Neural progenitor cell (in vitro differentiated cells): Measurements from ENCODE around the gene CYTH1. TPM values are rescaled to one million over a fixed set of nuclear protein-coding genes. Genes with fewer than 3 reads are reported as not detected.
A peak's percentile ranks its signal among the peaks of the same experiment; 100 is the strongest.

Source experiments
- DNase-seq: peaks from one replicate; pipeline ENCODE4 v3.0.0-alpha.2; 2016; ENCODE audit warnings: low spot score
- H2AFZ ChIP-seq: fragments of 200-600 bp; sonication (generic); replicated peaks from 2 replicates; pipeline ENCODE4 v1.6.1; 2016; ENCODE audit warnings: antibody characterized with exemption
- H3F3A ChIP-seq: fragments of 200-600 bp; sonication (generic); 2 replicates; pipeline ENCODE4 v1.6.1; 2016; ENCODE audit warnings: antibody characterized with exemption, low read depth
- H3K27ac ChIP-seq: fragments of 200-600 bp; sonication (generic); 2 replicates; pipeline ENCODE4 v1.5.1; 2016; ENCODE audit warnings: mild to moderate bottlenecking
- H3K27me3 ChIP-seq: fragments of 200-600 bp; sonication (generic); 2 replicates; pipeline ENCODE4 v1.6.1; 2016; ENCODE audit warnings: mild to moderate bottlenecking, moderate library complexity
- H3K36me3 ChIP-seq: fragments of 200-600 bp; sonication (generic); 2 replicates; pipeline ENCODE4 v1.5.1; 2016
- H3K4me1 ChIP-seq: fragments of 200-600 bp; sonication (generic); 2 replicates; pipeline ENCODE4 v1.6.1; 2016; ENCODE audit warnings: mixed run types
- H3K4me2 ChIP-seq: fragments of 200-600 bp; sonication (generic); 2 replicates; pipeline ENCODE4 v1.6.1; 2016
- H3K4me3 ChIP-seq: fragments of 200-600 bp; sonication (generic); 2 replicates; pipeline ENCODE4 v1.5.1; 2016
- H3K79me2 ChIP-seq: fragments of 200-600 bp; sonication (generic); 2 replicates; pipeline ENCODE4 v1.6.1; 2016; ENCODE audit warnings: low read depth
- H3K9ac ChIP-seq: fragments of 200-600 bp; sonication (generic); 2 replicates; pipeline ENCODE4 v1.6.1; 2016
- H3K9me3 ChIP-seq: fragments of 200-600 bp; sonication (generic); 2 replicates; pipeline ENCODE4 v1.5.1; 2016; ENCODE audit warnings: low read depth
- H4K20me1 ChIP-seq: fragments of 200-600 bp; sonication (generic); 2 replicates; pipeline ENCODE4 v1.6.1; 2016; ENCODE audit warnings: low read depth
- H3K27ac Mint-ChIP-seq: 3 replicates; pipeline ENCODE4 v1.8.0; 2021; ENCODE audit warnings: mixed read lengths
- H3K27me3 Mint-ChIP-seq: 2 replicates; pipeline ENCODE4 v1.8.0; 2022; ENCODE audit warnings: low read depth, mild to moderate bottlenecking, inconsistent platforms, moderate library complexity, mixed read lengths; ENCODE audit not compliant: insufficient read depth
- H3K36me3 Mint-ChIP-seq: 3 replicates; pipeline ENCODE4 v1.8.0; 2021; ENCODE audit warnings: mixed read lengths
- H3K4me1 Mint-ChIP-seq: 3 replicates; pipeline ENCODE4 v1.8.0; 2021; ENCODE audit warnings: mixed read lengths
- H3K4me3 Mint-ChIP-seq: 3 replicates; pipeline ENCODE4 v1.8.0; 2021; ENCODE audit warnings: mild to moderate bottlenecking, moderate library complexity, mixed read lengths
- H3K9me3 Mint-ChIP-seq: 3 replicates; pipeline ENCODE4 v1.8.0; 2020; ENCODE audit warnings: mixed read lengths
- EZH2 ChIP-seq: fragments of 200-600 bp; sonication (generic); IDR thresholded peaks from 2 replicates; pipeline ENCODE4 v1.6.1; 2017; ENCODE audit warnings: antibody characterized with exemption, mild to moderate bottlenecking, moderate library complexity
- EZH2phosphoT487 ChIP-seq: fragments of 200-600 bp; sonication (generic); IDR thresholded peaks from 2 replicates; pipeline ENCODE4 v1.6.1; 2017; ENCODE audit warnings: antibody characterized with exemption
- total RNA-seq: library from RNA; depleted of rRNA; stranded (reverse); fragments of >200 nt; gene quantifications from 2 replicates; pipeline ENCODE4 v1.2.3, GENCODE V29; 2015; ENCODE audit warnings: low replicate concordance
- TF ChIP-seq, protein P1 (sequence below): fragments of 200-600 bp; sonication (generic); IDR thresholded peaks from 2 replicates; pipeline ENCODE4 v1.5.1; 2017; ENCODE audit warnings: antibody characterized with exemption, mild to moderate bottlenecking

The CYTH1 gene
- total RNA-seq, 1 donor from 2014 or later, result 14.8 TPM

DNA sequence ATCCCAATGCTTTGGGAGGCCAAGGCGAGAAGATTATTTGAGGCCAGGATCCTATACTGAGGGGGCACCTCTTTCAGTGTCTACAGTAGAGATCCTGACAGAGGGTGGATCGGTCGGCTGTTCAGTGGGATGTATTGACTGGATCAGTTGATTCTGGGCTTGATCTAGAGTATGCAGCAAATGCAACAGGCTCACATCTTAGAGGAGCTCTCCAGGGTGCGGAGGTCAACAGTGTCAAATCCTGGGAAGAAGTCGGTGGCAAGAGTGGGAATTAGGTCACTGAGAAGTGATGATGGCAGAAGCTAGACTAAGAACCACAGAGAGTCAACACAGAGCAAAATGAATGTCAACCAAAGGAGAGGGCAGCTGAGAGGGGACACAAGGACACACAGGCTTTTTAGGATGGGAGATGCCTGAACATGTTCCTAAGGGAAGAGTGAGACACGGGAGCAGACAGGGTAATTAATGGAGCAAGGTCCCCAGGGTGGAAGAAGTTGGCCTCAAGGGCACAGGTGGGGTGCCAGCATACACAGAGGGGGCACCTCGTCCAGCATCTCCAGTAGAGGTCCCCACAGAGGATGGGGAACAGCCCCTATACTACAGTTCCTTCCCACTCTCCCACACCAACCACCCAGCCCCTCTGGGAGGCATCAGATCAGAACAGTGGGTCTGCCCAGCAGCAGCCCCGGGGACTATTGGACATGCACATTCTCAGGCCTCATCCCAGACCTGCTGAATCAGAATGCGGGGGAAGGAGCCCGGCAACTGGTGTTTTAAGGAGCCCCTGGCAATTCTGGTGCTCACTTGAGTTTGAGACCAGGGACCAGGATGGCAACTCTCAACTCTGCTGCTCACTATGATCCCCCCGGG, 10.0 kb upstream of the CYTH1 start:
- H3K4me3 Mint-ChIP-seq, result no peak overlapping the region
- no peaks in the 10 kb centered on the region for H3K27me3 ChIP-seq
- H3K27ac ChIP-seq, result no peak overlapping the region
- TF ChIP-seq EZH2phosphoT487, result no peak
- TF ChIP-seq EZH2, result no peak
- TF ChIP-seq, protein P1, sequence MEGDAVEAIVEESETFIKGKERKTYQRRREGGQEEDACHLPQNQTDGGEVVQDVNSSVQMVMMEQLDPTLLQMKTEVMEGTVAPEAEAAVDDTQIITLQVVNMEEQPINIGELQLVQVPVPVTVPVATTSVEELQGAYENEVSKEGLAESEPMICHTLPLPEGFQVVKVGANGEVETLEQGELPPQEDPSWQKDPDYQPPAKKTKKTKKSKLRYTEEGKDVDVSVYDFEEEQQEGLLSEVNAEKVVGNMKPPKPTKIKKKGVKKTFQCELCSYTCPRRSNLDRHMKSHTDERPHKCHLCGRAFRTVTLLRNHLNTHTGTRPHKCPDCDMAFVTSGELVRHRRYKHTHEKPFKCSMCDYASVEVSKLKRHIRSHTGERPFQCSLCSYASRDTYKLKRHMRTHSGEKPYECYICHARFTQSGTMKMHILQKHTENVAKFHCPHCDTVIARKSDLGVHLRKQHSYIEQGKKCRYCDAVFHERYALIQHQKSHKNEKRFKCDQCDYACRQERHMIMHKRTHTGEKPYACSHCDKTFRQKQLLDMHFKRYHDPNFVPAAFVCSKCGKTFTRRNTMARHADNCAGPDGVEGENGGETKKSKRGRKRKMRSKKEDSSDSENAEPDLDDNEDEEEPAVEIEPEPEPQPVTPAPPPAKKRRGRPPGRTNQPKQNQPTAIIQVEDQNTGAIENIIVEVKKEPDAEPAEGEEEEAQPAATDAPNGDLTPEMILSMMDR, result no peak
- no peaks in the 10 kb centered on the region for H3K79me2 ChIP-seq
- no peak overlapping the region for H2AFZ ChIP-seq
- peak overlapping the region; percentile 6 for H3K27ac Mint-ChIP-seq
- no peak overlapping the region for H3K9ac ChIP-seq
- H3K4me2 ChIP-seq, result no peak overlapping the region
- no peaks in the 10 kb centered on the region for H3K9me3 ChIP-seq
- H3K4me3 ChIP-seq, result no peak overlapping the region
- no peaks in the 10 kb centered on the region for H4K20me1 ChIP-seq
- peaks cover 6% of the 10 kb centered on the region for H3K27me3 Mint-ChIP-seq
- H3K36me3 ChIP-seq, result no peaks in the 10 kb centered on the region
- H3F3A ChIP-seq, result no peaks in the 10 kb centered on the region
- peaks cover 7% of the 10 kb centered on the region for H3K4me1 ChIP-seq
- H3K4me1 Mint-ChIP-seq, result peaks cover 15% of the 10 kb centered on the region
- H3K9me3 Mint-ChIP-seq, result no peaks in the 10 kb centered on the region
- H3K36me3 Mint-ChIP-seq, result peaks cover 11% of the 10 kb centered on the region
- no peak for DNase-seq

DNA sequence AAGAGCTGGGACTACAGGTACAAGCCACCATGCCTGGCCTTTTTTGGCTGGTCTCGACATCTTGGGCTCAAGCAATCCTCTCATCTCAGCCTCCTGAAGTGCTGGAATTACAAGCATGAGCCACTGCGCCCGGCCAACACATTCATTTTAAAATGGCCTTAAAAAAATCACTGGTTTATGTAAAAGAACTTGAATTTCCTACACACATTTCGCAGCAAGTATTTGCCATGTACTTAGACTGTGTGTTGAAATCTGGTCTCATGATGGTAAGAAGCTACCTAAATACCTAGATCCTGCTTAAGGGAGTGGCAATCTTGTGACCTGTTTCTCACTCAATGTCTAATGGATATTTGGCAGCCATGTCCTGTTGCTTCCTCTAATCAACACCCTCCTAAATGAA, 8.5 kb upstream of the CYTH1 start:
- Histone ChIP-seq H2AFZ (no peak overlapping the region), H3K9me3 (no peaks in the 10 kb centered on the region), H3K36me3 (no peaks in the 10 kb centered on the region), H3K4me1 (peaks cover 7% of the 10 kb centered on the region), H3F3A (no peaks in the 10 kb centered on the region), H3K4me2 (no peak overlapping the region), H3K9ac (no peak overlapping the region), H4K20me1 (no peaks in the 10 kb centered on the region), H3K27me3 (no peaks in the 10 kb centered on the region), H3K27ac (no peak overlapping the region), H3K4me3 (no peak overlapping the region), H3K79me2 (no peaks in the 10 kb centered on the region)
- Mint-ChIP-seq H3K27ac (no peak overlapping the region), H3K36me3 (peaks cover 11% of the 10 kb centered on the region), H3K9me3 (no peaks in the 10 kb centered on the region), H3K4me1 (peaks cover 15% of the 10 kb centered on the region), H3K27me3 (peaks cover 3% of the 10 kb centered on the region), H3K4me3 (no peak overlapping the region)
- TF ChIP-seq, protein P1, result no peak
- TF ChIP-seq EZH2 (no peak), EZH2phosphoT487 (no peak)
- no peak for DNase-seq

DNA sequence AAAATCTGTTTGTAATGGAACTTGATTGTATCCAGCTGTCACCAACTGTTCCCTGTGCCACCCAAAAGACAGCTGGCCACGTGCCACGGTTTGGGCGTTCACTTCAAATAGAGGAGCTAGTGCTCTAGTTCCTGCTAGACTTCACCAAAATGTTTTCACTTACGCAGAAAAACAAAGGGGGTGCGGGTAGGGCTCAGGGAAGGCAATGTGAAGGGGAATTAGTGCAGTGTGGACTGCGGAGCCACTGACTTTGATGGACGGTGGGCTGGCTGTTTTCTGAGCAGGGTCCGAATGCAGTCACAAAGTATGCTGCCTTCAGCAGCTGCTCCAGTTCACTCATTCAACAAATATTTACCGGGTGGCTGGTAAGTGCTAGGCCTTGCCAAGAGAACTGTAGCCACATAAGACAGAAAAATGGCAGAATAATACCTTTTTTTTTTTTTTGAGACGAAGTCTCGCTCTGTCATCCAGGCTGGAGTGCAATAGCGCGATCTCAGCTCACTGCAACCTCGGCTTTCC, 7.6 kb upstream of the CYTH1 start:
- H3K36me3 ChIP-seq, result no peaks in the 10 kb centered on the region
- no peaks in the 10 kb centered on the region for H3K9me3 Mint-ChIP-seq
- peaks cover 3% of the 10 kb centered on the region for H3K27me3 Mint-ChIP-seq
- no peak overlapping the region for H3K4me3 ChIP-seq
- peak overlapping the region; percentile 41 for H3K27ac Mint-ChIP-seq
- no peaks in the 10 kb centered on the region for H4K20me1 ChIP-seq
- peaks cover 15% of the 10 kb centered on the region for H3K4me1 Mint-ChIP-seq
- no peak overlapping the region for H3K4me3 Mint-ChIP-seq
- H3K4me1 ChIP-seq, result peaks cover 7% of the 10 kb centered on the region
- H2AFZ ChIP-seq, result no peak overlapping the region
- no peaks in the 10 kb centered on the region for H3K79me2 ChIP-seq
- no peaks in the 10 kb centered on the region for H3K27me3 ChIP-seq
- H3K36me3 Mint-ChIP-seq, result peaks cover 8% of the 10 kb centered on the region
- TF ChIP-seq EZH2 (no peak), EZH2phosphoT487 (no peak)
- TF ChIP-seq, protein P1, result no peak
- peak overlapping the region; percentile 14 for H3K27ac ChIP-seq
- no peak overlapping the region for H3K4me2 ChIP-seq
- no peak overlapping the region for H3K9ac ChIP-seq
- no peaks in the 10 kb centered on the region for H3F3A ChIP-seq
- no peaks in the 10 kb centered on the region for H3K9me3 ChIP-seq
- DNase-seq, result no peak
